ENCODE results near the gene ZNF764.

GRCh38 chr16:30574678-30575077 lies 16.5 kb upstream of the ZNF764 start:
- TF ChIP-seq POLR2A (IDR thresholded peaks at IDR 0.05) (no peak), CTCF (IDR thresholded peaks at IDR 0.05) (no peak)

All from heart left ventricle (tissue), 13 donors.